ENCODE results near the gene NRXN3.

Gene NRXN3

DNA sequence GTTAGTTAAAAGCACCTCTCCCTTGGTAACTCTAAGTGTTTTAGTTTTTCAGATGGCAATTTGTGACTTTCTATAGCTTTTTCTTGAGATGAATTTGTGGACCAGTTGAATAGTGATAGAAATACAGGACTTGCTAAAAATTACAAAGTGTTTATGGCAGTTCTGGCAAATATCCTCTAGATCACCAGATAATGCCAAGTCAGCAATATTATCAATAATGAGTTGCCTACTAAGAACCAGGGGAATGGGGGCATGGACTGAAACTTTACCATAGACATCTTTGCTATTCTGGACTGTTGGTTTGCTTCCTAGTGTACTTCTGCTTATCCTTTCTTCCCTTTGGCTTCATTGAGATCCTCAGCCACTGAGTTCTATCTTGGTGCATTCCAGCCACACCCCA, 1456.9 kb downstream of the NRXN3 start:
- TF ChIP-seq, protein P1, sequence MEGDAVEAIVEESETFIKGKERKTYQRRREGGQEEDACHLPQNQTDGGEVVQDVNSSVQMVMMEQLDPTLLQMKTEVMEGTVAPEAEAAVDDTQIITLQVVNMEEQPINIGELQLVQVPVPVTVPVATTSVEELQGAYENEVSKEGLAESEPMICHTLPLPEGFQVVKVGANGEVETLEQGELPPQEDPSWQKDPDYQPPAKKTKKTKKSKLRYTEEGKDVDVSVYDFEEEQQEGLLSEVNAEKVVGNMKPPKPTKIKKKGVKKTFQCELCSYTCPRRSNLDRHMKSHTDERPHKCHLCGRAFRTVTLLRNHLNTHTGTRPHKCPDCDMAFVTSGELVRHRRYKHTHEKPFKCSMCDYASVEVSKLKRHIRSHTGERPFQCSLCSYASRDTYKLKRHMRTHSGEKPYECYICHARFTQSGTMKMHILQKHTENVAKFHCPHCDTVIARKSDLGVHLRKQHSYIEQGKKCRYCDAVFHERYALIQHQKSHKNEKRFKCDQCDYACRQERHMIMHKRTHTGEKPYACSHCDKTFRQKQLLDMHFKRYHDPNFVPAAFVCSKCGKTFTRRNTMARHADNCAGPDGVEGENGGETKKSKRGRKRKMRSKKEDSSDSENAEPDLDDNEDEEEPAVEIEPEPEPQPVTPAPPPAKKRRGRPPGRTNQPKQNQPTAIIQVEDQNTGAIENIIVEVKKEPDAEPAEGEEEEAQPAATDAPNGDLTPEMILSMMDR (IDR thresholded peaks at IDR 0.05; ENCODE audit: insufficient read depth, low read length, missing control alignments): no peak
- POLR2A ChIA-PET: no interaction called here
- no peak for DNase-seq (ENCODE audit: low read depth, low spot score)
- no peak overlapping the region for H3K4me3 ChIP-seq (ENCODE audit: low read depth, low read length)
- CTCF ChIA-PET: no interaction called here

GRCh38 chr14:79629411-79630287, 1459.5 kb downstream of the NRXN3 start:
- POLR2A ChIA-PET: no interaction called here
- no peak overlapping the region for H3K4me3 ChIP-seq (ENCODE audit: low read depth, low read length)
- CTCF ChIA-PET: interaction anchor here (1.3 kb wide), 1 partner anchor 50 kb away, joined by 4 read pairs; no protein-coding TSS in a partner anchor
- no peak for DNase-seq (ENCODE audit: low read depth, low spot score)
- TF ChIP-seq, protein P1 (IDR thresholded peaks at IDR 0.05; ENCODE audit: insufficient read depth, low read length, missing control alignments): no peak

DNA sequence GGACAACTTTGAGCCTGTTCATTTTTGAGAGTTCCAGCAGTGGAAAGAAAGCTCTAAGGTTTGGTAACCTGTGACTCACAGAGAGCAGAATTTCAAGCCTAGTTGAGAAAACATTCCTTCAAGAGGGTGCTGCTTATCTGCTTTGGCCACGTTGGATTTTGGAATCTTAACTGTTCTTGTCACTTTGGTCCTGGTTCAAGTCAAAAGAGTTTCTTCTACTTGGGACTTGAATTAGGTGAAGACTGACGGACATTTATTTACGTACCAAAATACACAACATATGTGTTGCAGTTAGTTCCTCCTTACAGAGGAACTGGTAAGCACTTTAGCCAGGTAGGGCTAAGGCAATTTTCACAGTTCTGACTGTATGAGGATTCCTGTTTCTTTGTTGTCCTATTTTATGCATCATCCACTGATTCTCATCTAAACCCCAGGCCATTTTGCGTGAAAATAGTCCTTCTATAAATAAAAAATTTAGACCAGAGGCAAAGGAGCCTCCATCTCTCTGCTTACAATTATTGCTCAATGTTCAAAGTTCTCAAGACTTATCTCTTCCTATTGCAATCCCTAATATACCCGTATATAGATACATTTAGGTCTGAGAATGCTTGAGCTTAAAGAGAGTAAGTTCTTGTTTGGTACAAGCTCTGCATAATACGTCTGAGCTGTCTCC, 1460.3 kb downstream of the NRXN3 start:
- TF ChIP-seq, protein P1 (IDR thresholded peaks at IDR 0.05; ENCODE audit: insufficient read depth, low read length, missing control alignments): no peak
- POLR2A ChIA-PET: no interaction called here
- no peak overlapping the region for H3K4me3 ChIP-seq (ENCODE audit: low read depth, low read length)
- DNase-seq (ENCODE audit: low read depth, low spot score): no peak
- CTCF ChIA-PET: interaction anchor here (1.3 kb wide), 1 partner anchor 51 kb away, joined by 4 read pairs; no protein-coding TSS in a partner anchor

- ChIA-PET CTCF (no interaction called here), POLR2A (no interaction called here)
- DNase-seq (ENCODE audit: low read depth, low spot score): no peak
- H3K4me3 ChIP-seq (ENCODE audit: low read depth, low read length): no peak overlapping the region
- TF ChIP-seq, protein P1 (IDR thresholded peaks at IDR 0.05; ENCODE audit: insufficient read depth, low read length, missing control alignments): no peak
Observed at GRCh38 chr14:79631276-79631675, 1461.1 kb downstream of the NRXN3 start.

DNA sequence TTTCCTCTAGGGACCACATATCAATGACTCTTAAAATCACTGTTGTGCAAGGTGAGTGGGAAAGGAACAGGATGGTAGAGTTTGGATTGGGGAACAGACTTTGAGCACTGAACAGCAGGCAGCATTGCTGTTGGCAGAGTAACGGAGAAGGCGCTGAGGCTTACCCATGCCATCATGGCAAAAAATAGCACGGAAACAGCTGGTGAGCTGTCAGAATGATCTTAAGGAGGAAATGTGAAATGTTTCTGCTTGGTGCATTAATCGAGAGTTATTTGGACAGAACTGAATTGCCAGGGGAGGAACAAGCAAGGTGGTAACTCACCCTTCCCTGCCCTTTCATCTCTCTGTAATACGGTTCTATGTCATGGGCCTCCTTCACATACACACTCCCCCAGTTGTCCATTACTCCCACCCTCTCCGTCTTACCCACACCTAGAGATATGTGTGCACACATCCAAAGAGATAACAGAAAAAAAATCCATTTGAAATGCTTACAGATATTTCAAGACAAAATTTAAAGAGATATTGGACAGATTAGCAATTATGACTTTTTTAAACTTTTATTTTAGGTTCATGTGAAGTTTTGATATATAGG, 1468.6 kb downstream of the NRXN3 start:
- TF ChIP-seq, protein P1 (IDR thresholded peaks at IDR 0.05; ENCODE audit: insufficient read depth, low read length, missing control alignments): no peak
- H3K4me3 ChIP-seq (ENCODE audit: low read depth, low read length): no peak overlapping the region
- ChIA-PET POLR2A (no interaction called here), CTCF (no interaction called here)
- DNase-seq (ENCODE audit: low read depth, low spot score): no peak

DNA sequence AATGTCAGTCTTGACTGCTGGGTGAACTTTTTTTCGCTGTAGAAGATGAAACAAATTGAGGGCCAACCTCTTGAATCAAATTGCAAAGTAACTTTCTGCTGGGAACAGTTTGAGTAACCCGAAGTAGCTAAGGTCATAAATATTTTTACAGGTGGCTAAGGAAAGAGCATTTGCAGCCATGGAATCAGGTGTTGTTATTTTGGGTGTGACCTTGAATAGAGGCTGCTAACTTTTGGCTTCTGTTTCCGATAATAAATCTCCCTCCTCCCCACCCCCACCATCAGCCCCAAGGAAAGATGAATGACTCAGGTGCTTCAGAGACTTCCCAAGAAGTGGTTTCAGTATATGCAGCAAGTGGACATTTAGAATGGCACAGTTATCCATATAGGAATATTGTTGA, 1469.4 kb downstream of the NRXN3 start:
- ChIA-PET POLR2A (no interaction called here), CTCF (no interaction called here)
- TF ChIP-seq, protein P1 (IDR thresholded peaks at IDR 0.05; ENCODE audit: insufficient read depth, low read length, missing control alignments): no peak
- no peak overlapping the region for H3K4me3 ChIP-seq (ENCODE audit: low read depth, low read length)
- no peak for DNase-seq (ENCODE audit: low read depth, low spot score)
